Fibroblast of peridontal ligament (primary cell): ENCODE measurements around the gene INTS12.
A peak's percentile ranks its signal among the peaks of the same experiment; 100 is the strongest.

Experiments
- DNase-seq: peaks from one replicate; pipeline ENCODE4 v3.0.0-alpha.2; 2010; ENCODE audit errors: extremely low read depth

The INTS12 gene

DNA sequence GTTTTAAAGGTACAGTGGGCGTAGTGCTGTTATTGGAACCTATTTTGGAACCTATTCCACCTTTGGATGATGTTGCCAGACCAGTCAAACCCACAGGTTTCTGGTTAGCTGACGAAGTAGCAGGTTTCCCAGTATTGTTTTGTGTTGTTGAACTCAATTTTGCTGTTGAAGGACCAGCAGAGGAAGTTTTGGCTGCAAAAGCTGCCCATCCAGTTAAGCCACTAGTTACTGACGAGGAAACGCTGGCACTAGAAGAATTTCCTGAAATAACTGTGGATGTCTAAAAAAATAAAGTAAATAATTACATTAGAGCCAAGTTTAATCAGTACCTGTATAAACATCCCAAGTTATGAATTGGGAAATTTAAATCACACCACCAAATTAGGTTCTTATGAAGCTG is 25.5 kb downstream of the INTS12 start:
- no peak for DNase-seq

DNA sequence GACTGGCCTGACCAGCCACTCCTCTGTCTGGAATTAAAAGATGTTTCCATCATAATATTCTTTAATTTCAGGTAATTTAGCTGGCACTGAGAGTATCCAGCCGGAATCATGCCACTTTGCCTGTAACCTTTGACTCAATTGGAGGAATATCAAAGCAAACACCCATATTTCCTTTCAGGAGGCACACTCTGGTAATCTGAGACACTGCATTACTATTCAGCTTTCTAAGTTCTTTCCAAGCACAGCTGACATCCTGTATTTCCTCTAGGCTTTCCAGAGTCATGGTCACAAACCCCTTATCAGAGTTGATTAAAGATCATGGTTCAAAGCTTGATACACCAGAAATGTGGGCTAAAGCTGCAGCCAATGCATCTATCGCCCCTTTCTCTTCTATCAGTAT is 29.3 kb downstream of the INTS12 start:
- DNase-seq = peak; percentile 5

DNA sequence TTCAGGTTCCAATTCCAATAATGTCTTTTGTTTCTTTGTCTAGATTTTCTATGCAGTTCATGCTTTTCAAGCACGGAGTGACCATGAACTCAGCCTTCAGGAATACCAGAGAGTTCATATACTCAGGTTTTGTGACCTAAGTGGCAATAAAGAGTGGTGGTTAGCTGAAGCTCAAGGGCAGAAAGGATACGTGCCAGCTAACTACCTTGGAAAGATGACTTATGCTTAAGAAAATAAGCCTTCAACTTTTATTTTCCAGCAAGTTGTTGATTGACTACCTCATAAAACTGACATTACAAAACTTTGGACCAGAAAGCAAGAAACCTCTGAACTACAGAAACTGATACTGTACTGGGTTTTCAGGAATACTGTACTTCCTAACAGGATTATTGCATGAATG is 30.8 kb downstream of the INTS12 start:
- DNase-seq = no peak

DNA sequence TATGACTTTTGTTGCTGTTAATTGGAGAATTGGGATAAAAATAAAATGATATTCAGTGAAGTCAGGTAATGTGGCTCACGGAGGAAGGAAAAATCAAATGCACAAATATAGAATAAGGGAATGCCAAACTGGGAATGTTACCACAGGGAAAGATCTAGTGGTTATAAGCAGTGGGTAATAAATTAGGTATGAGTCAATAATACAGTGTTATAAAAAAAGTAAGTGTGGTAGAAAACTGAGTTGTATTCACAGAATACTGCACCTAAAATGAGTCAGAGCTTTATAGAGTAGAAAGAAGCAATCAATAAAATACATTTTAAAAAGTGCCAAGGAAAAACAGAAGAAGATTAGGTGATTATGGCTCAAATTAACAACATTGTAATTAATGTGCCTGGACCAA is 34.5 kb downstream of the INTS12 start:
- no peak for DNase-seq

DNA sequence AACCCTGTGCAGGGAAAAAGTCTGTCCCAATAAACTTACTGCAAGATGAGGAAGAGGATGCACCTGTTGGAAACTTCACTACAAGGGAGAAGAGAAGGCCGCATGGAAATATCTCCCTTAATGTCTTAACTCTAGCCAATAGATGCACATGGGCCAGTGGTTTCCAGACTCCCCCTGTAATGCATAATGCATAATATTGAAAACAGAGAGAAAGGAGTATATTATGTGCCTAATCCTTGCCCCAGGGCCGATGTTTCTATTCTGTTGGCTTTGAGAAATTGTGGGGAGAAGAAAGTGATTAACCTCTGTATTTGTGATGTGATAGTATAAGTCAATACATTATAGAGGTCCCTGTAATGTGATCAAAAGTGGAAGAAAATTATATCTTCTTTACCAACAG is 37.2 kb downstream of the INTS12 start:
- DNase-seq = no peak

DNA sequence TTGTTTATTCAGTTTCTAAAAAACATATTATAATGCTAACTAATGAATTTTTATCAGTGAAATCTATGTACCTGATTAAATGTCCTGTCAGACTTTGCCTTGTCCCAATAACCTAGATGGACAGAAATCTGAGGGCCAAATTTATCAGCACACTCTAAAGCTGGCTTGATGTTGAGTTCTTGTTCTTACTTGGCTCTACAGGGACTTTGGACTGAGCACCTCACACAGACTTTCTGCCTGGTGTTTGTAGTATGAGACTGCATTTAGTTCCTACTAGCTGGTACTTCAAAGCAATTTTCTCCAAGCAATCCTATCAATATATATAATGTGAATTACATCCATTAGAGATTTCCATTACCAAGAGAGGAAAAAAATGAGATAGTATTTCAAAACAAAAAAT is 37.8 kb downstream of the INTS12 start:
- no peak for DNase-seq

DNA sequence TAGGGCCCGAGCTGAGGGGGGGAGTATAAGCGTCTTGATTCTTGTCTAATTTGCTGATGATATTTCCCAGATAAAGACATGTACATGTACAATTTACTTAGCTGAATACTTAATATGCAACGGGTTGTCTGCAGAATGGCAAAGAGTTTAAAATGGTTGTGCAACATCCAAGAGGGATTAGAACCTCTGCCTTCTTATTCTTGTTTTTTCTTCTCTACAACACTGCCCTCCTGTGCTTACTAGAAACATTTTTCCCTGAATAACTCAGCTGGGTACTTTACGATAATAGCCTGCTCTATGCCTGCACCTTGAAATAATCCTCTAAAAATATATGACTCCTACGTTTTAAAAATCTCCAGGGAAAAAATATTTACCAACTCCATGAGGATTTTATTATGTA is 41.8 kb downstream of the INTS12 start:
- peak; percentile 18 for DNase-seq

DNA sequence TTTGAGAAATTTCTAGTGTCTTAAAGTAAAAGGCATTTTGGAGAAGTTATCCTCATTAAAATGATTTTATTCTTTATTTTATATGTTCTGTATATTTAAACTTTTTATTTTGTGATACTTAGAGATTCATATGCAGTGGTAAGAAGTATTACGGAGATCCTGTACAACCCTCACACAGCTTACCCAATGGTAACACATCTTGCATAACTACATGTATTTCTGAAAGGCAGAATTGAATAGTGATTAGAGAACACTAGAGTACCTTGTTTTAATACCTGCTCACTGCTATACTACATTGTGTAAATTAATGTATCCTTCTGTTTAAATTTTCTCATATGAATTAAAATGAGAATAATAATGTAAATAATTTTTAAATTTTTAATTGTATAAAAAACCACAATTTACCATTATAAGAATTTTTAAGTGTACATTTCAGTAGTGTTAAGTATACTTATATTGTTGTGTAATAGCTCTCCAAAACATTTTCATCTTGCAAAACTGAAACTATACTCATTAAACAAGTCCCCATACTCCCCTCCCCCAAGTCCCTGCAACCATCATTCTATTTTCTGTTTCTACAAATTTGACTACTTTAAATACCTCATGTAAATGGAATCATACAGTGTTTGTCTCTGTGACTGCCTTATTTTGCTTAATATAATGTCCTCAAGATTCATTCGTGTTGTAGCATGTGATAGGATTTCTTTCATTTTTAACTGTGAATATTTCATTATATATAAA is 45.4 kb downstream of the INTS12 start:
- DNase-seq = no peak

DNA sequence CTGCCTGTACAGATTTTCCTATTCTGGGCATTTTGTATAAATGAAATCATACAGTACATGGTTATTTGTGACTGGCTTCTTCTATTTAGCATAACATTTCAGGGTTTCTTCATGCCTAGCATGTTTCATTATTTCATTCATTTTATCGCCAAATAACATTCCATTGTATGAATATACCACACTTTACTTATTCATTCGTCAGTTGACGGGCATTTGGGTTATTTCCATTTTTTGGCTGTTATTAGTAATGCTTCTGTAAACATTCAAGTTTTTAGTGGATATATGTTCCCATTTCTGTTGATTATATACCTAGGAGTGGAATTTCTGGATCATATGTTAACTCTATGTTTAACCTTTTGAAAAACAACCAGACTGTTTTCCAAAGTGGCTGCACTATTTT is 47.5 kb downstream of the INTS12 start:
- DNase-seq = no peak

DNA sequence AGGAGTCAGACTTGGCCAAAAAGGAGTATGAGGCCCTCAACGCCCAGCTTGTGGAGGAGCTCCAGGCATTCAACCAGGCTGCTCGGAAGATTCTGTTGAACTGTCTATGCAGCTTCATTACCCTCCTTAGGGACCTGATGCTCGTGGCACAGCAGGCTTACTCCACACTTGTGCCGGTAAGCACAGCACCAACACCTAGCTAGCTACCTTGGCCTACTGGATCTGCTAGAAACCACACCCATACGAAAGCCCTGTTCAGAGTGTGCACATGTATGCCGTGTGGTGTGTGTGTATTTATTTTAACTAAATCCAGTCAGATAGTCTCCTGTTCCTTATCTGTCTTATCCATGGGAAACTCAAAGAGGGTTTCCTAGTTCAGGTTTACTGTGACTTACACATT is 49.3 kb downstream of the INTS12 start:
- no peak for DNase-seq

DNA sequence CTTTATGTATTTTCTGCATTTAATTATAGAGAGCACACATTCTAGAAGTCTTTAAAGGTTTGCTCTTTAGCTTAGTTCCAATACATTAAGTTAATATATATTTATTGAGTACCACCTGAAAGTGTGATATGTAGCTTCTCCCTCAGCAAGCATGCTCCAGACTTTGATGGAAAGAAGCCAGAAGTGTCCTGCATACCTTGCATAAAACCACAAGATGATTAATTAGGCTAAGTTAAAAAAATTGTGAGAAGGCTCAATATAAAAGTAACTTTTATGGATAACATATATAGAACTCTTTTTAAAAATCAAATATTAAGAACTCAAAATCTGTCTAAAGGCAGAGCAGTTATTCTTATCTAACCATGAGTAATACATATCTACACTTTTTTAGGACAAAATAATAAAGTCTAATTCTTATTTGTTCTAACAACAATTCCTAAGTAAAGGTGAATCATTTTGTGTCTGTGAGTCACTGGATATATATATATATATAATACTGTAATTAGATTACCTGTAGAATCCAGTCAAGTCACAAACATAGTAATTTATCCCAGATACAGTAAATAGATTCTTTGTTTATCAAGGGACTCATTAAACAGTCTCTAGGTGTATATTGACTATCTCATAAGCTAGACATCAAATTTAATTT is 51.2 kb downstream of the INTS12 start:
- DNase-seq = no peak

DNA sequence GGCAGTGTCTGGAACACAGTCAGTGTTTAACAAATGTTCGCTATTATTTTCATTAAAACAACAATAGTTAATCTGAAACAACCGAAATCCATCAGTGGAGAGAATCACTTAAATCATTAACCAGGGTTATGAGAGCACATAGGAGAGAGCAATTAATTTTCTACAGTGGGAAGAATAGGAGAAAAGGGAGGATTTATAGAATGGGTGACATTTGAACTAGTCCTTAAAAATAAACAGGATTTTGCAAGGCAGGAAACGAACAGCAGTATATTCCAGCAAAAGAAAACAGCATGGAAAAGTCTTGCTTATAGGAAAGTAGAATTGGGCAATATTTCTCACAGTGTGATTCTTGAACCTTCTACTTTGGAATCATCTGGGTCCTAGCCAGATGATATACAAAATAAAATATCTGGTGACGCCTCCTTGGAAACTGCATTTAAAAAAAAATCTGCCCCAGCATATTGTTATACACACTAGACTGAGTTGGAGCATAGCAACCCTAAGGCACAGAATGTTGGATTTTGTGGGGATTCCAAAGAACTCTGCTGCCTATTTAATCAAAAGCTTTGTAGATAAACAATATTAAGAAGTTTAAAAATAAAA is 56.1 kb downstream of the INTS12 start:
- DNase-seq = no peak

DNA sequence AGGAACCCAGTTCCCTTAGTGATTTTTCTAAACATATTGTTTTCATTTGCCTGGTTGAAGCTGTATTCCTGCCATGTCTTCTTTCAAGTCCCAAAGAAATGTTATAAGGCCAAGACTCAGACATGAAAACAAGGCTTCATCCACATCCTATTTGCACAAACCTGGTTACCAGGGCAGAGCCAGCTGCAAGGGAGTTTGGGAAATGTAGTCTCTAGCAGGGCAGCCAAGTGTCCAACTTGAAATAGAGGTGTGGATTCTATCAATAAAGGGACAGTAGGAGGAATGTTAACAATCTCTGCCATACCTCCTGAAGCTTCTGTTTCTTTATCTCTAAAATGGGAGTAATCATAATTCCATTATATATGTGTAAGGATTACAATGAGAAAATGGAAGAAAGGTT is 56.6 kb downstream of the INTS12 start:
- no peak for DNase-seq

DNA sequence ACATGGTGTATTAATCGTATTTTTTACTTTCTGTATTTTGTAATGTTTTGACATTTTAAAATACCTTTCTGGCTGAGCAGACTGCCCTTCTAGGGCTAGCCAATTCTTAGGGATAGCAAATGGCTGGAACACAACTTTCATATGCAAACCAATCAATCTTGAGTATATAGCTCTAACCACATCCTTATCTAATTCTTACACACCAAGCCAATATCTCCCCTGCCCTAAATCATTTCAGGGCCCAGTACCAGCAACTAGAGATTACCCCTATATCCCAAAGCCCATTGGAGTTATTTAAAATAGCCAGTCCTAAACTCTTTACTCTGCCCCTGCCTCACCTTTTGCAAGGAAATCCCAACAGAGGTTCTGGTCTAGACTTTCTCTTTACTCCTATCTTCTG is 58.3 kb downstream of the INTS12 start:
- no peak for DNase-seq

DNA sequence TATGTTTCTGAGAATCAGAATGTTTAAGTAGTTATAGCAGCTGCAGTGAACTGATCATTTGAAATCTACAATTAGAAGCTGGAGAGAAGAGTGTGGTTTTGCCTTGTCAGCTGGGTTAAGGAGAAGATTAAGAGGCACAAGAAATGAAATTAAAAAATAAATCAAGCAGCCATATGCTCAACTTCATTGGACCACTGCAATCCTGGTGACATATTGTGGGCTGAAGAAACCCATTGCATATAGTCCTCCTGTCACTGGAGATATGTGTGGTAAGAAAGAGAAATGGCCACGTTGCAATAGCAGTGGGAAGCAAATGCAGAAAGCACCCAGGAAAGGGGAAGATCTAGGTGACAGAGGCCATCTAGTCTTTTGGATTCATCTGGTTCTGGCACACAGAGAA is 63.0 kb downstream of the INTS12 start:
- DNase-seq = no peak

DNA sequence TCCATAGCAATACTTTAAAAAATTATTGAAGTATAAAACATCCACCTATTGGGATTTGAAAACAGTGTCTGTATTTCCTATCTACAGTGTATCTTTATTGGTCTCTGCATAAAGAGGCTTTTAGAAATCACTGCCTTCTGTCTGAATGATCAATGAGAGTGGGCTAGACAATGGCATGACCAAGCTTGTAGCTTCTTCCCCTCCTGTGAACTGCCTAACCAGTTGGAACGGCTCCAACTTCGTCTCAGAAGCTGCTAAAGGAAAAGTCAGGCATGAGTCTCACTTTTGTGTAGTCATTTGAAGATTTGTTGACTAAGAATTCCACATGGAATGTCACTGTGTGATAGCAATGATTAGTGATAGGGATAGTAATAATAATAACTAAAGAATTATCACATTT is 64.2 kb downstream of the INTS12 start:
- DNase-seq = no peak

DNA sequence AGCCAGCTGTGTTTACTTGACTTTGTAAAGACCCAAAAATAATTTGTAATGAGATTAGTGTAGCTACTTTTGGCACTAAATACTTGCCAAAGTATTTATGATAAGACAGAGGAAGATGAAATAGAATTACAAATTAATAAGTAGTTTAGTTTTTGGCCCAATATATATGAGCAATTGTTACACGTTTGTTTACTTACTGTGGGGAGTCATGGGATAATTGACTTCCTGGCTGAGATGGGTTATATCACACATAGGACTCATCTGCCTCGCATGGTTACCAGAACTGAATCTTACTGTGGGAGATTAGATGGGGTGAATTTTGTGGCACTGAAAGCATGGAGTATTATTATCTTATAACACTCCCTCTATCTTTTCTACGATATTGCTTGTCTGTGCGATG is 66.6 kb downstream of the INTS12 start:
- no peak for DNase-seq

DNA sequence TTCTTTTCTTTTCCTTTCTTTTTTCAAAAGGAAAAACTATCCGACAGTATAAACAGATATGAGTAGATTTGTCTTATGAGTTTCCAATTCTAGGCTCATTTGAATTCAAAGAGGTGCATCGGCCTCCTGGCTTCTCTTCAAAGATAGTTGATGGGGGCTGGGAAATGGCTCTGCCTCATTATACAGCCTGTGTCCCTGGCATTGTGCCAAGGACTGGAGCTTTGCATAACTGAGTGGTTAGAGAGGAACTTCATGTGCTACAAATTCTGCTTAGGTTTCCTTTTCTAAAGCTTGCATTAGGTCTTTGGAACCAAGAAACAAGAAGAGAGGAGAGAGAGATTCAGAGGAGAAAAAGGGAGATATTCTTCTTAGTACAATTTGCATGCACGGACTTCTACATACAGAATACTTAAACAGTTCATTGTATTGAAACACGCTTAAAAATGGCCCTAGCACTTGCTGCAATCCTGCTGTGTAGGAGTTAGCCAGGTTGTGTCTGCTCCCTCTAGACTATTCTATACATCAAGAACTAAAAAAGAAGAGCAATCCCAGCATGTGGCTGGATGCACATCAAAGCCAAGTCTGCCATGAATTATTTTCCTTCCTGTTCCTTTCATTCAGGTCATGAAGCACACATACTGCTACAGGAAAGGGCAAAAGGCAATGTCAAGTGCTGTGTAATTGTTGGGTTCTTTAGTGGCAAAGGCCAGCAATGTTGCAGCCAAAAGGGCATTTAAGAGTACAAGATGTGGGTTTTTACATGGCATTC is 70.9 kb downstream of the INTS12 start:
- DNase-seq = peak; percentile 9

DNA sequence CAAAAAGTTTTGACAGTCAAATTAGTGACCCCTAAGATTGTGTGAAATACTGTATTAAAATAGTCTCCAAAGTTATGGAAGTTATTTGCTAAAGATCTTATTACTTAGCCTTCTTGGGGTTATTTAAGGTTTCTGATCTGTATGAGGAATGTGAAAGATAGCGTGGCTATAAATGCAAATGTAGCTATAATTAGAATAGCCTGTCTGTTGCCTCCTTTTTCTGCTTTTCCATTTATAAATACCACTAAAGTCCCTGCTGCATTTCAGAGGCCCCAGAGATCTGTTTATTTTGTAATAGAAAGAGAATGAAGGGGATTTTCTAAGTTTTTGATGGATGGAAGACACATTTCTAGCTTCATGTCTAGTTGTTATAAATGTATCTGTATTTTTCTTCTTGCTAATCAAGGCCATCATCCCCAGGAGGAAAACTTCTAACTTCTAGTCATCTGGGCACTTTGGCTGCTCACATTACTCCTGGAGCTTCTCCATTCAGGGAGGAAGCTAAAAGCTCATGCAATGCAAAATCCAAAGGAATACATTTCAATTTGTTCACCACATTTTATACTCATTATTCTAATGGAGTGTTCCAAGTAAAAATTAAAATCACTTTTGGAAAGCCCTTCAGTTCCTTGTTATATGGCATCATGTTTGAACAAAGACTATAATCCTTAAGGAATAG is 73.9 kb downstream of the INTS12 start:
- no peak for DNase-seq

DNA sequence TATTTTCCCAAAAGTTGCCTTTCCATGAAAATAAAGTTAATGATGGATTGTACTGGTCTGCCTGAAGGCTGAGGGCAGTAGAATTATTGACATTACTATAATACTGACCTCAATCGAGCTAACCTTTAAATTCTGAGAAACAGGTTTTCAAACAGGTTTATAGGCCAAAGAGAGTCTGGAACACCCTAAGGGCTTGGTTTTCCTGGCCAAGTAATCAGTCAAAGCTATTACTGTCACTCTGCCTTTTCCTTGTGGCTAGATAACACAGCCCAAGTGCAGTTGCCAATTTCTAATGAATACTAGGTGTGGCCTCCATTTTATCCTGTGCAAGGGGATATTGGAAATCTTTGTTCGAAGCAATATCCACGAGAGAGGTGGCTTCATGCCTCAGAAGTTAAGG is 75.2 kb downstream of the INTS12 start:
- DNase-seq = no peak
